Measurements from ENCODE around the gene CRTAC1. TPM values are rescaled to one million over a fixed set of nuclear protein-coding genes. Genes with fewer than 3 reads are reported as not detected.

The CRTAC1 gene
- total RNA-seq, 2 donors from 2014 or later, result 9.6 to 19.3 TPM

DNA sequence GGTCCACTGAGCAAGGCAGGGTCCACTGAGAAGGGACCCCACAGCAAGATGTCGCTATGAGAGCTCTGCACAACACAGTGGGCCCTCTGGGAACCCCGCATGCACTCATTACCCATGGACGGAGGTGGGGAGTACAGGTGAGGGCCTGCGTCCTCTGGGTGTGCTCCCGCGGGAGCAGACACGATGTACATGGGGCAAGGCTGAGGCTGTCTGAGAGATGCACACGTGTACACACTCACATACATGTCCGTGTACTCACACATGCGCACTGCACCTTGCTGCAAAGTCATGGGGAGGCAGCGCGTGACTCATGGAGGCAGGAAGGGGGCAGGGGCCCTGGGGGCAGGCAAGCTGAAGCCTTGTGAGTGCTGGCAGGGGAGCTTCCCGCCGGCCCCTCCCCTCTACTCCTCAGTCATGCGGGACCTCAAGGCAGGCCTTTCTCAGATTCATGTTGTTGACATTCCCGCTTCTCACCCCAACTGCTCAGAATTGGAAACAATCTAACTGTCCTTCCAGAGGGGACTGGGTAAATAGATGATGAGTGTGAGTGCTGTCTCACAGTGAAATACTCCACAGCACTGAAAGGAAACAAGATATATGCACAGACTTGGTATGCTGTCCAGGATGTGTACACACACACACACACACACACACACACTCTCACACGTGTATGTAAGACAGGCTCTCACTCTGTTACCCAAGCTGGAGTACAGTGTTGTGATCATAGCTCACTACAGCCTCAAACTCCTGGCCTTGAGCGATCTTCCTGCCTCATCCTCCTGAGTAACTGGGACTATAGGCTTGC lies 140.8 kb downstream of the CRTAC1 start:
- peak in 1 of 2 donors; percentile 26 for ATAC-seq
- DNase-seq, result no peak
- intact Hi-C loops (cut with DNase I), result no loop called here

DNA sequence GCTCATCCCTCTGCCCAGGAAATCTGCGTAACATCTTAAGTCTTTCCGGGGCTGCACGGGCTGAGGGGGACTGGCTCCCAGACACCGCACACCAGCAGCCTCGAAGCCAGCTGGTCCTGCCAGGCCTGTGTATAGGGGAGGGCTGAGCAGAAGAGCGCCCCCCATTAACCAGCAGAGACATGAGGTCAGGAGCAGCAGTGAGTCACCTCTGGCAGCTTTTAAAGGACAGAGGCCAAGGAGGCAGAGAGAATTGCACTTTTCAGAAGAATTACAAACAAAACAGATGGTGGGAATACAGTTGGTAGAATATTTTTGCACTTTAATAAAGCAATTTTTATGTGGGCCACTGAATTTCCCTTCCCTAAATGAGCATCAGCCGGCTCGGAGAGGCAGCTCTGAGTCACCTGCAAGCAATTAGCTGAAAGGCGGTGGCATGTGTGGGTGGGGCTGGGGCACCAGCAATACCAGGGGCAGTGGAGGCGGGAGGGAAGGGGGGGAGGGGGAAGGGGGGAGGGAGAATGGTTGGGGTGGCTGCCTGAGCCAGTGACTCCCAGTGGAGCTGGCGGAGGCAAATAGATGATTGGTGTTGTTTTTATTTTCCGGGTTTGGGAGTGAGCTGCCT lies 141.7 kb downstream of the CRTAC1 start:
- DNase-seq (no peak), ATAC-seq (peak in 1 of 2 donors; percentile 42)
- intact Hi-C loops (cut with DNase I), result no loop called here

DNA sequence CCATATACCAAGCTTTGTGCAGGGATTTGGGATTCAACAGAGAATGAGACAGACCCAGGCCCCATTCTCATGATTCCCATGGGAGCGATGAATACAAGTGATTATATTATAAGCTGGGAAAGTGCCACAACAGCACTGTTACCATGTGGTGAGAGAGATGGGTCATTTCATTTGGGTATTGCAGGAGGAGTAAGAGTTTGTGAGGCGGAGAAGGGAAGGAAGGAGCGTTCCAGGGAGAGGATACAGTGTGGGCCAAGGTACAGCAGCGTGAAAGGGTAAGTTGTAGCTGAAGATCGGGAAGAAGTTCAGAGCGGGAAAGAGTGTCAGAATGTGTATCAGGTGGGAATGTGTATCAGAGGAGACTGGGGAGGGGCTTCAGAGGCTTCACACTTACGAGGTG lies 142.3 kb downstream of the CRTAC1 start:
- DNase-seq (no peak), ATAC-seq (no peak)
- intact Hi-C loops (cut with DNase I), result no loop called here

DNA sequence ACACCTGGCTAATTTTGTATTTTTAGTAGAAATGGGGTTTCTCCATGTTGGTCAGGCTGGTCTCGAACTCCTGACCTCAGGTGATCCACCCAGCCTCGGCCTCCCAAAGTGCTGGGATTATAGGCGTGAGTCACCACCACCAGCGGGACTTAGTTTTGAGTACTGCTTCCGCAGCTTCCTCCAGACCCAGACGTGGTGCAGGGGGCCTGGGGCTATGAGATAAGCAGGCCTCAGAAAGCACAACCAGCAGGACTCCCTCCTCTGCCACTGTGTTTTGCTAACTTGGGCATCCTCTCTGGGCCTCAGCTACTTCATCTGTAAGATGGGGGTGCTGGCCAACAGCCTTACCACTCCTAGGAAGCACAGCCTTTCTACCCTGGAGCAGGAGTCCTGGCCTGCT lies 143.0 kb downstream of the CRTAC1 start:
- intact Hi-C loops (cut with DNase I), result no loop called here
- ATAC-seq (no peak), DNase-seq (no peak)

DNA sequence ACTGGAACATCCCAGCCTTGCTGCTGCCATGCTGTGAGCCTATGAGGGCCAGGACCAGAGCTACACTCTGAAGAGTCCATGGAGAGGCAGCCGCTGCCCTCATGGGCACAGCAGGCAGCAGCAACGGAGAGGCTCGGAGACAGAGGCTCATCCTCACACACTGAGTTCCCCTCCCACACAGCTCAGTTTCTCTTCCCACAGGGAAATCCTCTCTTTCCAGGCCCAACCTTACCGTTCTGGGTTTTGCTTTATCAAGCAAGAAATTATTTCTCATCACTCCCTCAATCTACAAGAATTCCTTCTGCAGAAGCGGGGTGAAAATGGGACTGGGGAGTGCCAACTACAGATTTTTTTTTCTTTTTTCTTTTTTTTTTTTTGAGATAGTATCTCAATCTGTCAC lies 144.1 kb downstream of the CRTAC1 start:
- DNase-seq (no peak), ATAC-seq (no peak)
- intact Hi-C loops (cut with DNase I), result no loop called here

DNA sequence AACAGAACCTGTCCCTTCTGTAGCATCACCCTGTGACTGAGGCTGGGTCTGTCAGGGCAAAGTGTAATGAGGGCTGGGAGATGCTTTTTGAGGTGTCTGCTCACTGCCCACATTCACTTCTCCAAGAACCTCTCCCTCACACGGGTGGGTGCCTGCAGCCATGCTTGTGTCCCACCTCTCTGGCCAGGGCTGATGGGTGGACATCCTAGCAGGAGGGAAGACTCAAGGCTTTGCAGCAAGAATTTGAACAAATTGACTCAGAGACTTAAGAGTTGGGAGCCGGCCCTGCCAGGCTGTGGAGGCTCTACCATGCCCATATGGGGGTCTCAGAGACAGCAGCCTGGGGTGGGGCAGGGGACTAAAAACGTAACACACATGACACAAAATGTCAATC lies 147.3 kb downstream of the CRTAC1 start:
- intact Hi-C loops (cut with DNase I), result no loop called here
- DNase-seq (no peak), ATAC-seq (no peak)

DNA sequence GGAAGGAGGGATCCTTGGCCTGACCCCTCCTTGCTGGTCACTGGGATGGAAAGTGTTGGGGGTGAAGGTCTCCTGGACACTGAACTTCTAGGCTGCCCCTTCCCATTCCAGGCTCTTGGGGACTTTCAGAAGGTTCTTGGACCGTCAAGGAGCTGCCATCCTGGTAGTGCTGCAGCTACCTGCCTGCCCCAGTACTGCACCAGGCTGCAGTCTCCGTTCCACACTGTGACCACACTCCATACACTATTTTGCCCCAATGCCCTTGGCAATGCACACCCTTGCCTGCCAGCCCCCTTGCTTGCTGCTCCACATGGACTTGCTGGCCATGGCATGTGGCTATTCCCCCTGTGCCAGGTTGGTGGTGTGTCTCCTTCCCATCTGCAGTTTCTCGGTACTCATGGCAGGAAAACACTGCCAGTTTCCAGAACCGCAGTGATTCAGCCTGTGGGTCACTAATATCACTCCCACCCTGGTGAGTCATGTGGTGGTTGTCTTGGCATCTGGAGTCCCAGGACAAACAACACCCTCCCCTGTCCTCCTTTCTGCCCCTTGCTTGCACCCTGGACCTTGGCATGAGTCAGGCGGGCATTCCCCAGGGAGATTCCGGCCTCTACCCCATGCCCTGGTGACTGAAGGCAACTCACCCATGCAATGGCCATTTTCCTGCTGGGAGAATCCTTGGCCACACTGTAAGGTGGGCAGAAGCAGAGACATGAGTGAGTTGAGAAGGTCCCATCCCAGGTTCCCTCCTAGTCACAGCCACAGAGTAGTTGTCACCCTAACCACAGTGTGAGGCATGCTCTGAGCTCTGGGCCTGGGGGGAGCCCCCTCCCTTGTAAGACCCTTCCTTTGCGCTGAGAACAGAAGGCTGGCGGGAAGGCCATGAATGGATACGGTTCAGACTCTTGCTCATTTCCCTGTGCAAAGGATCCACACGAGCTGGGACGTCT lies 148.0 kb downstream of the CRTAC1 start:
- DNase-seq (peak; percentile 41), ATAC-seq (peak in 1 of 2 donors; percentile 87)
- intact Hi-C loops (cut with DNase I), result no loop called here

DNA sequence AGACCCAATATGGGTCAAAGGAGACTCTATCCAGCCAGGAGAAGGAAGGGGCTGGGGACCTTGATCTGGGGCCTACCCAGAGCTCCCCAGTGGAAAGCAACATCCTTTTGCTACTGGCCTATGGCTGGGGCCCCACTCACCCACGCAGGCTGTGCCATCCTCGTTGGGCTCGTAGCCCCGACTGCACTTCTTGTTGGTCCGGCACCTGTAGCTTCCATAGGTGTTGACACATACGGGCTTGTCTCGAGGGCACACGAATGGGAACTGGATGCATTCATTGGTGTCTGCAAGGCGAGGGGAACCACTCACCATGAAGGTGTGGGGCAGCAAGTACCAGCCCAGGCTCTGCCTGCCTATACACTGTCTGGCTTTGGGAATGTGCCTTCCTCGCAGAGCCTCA lies 150.3 kb downstream of the CRTAC1 start:
- no peak for DNase-seq
- ATAC-seq, result no peak
- intact Hi-C loops (cut with DNase I), result no loop called here

DNA sequence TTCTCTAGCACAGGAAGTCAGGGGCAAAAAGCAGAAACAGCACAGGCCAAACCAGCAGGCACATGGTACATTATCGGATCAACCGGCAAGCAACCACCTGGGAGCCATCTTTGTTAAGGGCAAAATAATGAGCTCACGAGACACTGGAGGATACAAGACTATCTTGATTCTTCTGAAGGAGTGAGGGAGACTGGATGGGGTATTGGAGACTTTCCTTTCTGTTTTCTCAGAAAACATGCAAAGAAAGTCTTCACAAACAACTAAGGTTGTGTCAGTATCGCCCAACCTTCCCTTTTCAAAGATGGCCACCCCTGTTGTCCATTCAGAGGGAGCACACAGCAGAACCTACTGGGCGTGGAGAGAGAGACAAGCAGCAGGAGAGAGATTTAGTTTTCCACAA lies 151.2 kb downstream of the CRTAC1 start:
- ATAC-seq (no peak), DNase-seq (no peak)
- intact Hi-C loops (cut with DNase I), result no loop called here

DNA sequence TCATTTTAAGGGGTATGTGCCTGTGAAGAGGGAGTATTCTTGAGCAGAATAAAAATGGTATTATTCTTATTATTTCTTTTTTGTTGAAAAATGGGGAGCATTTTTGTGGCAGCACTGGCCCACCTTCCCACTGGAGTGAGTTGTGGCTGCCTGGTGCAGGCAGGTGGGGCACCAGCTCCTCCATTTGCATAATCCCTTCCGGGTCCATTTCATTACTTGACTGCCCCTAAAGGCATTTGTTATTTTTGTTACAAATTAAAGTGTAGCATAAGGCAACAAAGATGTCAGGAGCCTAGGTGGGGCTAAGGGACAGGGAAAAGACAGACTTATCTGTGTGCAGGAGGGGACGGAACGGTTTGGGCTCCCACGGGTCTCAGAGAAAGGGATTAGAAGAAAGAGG lies 154.0 kb downstream of the CRTAC1 start:
- DNase-seq, result no peak
- intact Hi-C loops (cut with DNase I), result no loop called here
- no peak for ATAC-seq

DNA sequence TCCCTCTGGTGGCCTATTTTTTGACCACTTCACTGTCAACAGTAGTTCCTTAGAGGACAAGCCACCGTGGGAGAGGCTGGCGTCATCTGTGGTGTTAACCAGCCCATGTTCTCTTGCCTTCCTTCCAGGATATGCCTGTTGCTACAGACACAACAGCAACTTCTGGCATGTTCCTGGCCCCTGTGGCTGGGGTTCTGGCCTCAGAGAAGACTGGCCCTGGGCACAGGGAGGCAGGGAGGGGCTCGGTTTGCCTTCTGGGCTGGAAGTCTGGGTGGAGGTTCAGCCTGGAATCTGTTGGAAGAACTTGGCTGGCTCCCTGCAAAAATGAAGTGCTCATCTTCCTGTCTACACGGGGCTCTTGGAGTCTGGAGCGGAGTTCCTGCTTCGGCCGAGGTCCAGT lies 155.0 kb downstream of the CRTAC1 start:
- ATAC-seq, result peak; percentile 15 to 70
- intact Hi-C loops (cut with DNase I), result no loop called here
- peak; percentile 84 for DNase-seq

DNA sequence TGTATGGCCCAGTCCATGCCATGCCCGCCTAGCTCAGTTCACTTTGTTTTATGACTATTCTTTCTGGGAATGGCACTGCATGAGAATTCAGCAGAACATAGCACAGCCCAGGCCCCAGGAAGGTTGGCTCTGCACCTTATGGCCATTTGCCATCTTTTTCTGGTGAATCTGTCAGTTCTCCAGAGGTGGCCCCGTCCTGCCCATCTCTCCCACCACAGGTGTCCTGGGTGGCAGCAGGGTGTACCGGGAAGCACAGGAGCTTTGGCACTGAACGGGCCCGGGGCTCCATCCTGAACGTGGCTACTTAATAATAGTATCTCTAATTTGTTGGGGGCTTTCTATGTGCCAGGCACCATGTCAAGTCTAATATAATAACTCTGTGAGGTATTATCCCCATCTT lies 156.1 kb downstream of the CRTAC1 start:
- no peak for DNase-seq
- intact Hi-C loops (cut with DNase I), result no loop called here
- ATAC-seq, result no peak

DNA sequence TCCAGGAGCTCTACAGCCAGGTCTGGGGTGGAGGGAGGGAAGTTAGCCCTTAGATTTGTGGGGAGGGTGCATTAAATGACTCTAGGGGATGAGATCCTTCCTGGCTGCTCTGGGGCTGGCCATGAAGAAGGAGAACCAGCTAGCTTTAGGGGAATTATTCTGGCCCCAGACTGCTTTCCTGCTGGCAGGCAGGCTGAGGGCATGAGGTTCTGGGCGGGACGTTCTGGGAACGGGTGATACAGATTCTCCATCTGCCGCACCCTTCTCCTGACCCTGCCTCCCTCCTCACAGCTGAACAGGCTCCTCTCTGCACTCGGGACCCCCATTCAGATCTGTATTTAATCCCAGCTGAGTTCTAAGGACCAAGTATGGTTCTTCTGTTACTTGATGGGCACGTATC lies 156.9 kb downstream of the CRTAC1 start:
- DNase-seq (peak; percentile 66), ATAC-seq (peak in 1 of 2 donors; percentile 5)
- intact Hi-C loops (cut with DNase I), result no loop called here

DNA sequence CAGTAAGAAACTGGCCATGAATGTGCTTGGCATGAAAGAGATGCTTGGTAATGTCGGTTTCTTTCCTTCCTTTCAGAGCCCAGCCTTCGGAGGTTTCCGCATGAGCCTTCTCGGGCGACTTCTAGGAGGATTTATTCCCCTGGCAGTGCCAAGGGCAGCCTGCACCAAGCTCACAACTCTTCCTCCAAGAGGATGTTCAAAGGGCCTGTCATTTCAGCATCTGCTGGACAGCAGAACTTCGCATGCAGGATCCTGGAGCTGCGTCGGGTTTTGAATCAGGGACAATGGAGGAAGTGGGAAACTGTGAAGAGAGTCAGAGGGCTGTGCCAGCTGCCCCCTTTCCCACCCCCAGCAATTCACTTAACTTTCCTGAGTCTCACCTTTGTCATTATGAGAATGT lies 159.4 kb downstream of the CRTAC1 start:
- no peak for DNase-seq
- intact Hi-C loops (cut with DNase I), result loop anchor here in 1 of 2 donors (2.0 kb wide), 1 partner anchor 112 kb away; no protein-coding TSS in a partner anchor

DNA sequence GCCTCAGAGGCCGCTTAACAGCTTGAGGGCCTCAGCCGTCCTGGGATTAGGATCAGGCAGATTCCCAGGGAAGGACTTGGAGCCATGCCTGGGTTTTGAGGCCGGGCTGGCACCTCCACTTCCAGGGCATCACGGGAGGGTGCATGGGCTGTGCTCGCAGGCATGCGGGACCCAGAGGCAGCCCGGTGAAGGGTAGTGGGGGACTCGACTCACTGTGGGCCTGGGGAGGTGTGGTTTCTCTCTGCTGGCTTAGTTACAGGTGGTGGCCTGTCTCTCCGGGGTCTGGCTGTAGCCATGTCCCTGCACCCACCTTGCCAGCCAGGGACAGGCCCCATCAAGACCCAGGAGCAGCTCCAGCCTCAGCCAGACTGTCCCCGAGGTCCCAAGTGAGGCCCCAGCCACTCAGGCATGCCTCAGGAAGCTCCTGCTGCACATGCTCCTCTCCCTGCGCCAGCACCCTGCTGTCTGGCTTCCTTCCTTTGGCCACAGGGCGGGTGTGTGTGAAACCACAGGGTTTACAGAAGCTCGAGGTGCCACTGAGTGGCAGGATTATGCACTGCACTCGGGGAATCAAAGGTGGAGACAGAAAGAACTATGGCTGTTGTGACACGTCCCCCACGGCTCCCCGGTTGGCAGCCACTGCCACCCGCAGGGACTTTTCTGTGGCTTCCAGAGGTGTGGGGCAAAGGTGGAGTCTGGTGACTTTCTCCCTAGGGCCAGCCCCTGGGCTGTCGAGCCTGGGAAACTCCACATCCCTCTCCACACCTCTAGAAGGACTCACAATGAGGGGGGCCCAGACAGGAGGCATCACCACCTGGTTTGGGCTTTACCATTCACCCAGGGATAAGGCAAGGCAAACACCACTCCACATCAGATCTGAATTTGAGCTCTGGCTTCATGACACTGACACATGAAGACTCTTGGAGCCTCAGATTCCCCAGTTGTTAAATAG lies 161.1 kb downstream of the CRTAC1 start:
- intact Hi-C loops (cut with DNase I), result loop anchor here (2.0 to 10.0 kb wide), 4 partner anchors 77 to 115 kb away; no protein-coding TSS in a partner anchor
- DNase-seq (peak; percentile 89), ATAC-seq (peak; percentile 94 to 96)

More for the DNA sequence above, 159.4 kb downstream of the CRTAC1 start:
- no peak for ATAC-seq

DNA sequence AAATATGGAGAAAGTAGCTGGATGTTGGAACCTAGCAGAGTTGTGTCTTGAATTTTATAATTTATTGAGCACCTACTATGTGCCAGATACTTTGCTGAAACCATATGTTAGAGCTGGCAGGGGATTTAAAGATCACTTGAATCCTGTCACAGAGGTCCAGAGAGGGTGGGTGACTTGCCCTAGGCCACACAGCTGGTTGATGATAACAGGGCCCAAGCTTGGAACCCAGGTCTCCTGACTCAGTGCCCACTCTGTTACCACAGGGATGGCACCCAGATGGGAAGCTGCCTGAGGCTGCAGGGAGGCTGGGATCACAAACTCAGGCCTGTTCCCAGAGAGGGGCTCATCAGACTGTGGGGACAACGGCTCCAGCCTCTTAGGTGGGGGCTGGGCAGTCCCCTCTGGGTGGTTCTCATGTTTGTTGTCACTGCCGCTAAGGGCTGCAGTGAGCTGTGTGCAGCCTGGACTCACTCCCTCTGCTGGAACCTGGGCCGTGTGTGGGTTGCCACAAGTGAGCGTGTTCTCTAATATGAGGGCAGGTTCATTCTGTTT lies 162.2 kb downstream of the CRTAC1 start:
- peak in 1 of 2 donors; percentile 6 for ATAC-seq
- DNase-seq, result no peak
- intact Hi-C loops (cut with DNase I), result loop anchor here (2.0 to 10.0 kb wide), 3 partner anchors 75 to 113 kb away; no protein-coding TSS in a partner anchor

DNA sequence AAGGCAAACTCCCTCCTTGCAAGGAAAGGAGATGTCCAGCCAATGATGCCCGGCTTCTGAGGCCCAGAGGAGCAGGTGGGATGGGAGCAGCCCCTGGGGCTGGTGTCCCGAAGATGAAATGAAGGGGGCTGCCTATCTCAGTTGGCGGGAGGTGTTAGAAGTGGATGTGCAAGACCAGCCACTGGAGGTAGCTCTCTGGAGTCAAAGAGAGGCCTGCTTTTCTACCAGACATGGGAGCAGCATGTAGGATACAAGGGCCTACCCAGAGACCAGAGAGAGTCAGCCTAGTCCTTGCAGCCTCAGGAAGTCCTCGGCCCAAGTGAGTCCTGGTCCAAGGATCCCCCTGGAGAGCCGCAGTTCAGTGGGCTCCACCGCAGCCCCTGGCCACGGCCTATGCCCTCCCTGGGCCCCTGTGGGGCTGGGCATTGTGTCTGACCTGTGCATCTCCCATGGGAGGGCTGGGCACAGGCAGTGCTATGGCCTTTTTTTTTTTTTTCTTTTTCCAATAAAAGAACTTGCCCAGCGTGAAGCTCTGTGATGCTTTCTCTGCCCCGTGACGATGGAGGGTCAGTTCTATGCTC lies 163.1 kb downstream of the CRTAC1 start:
- DNase-seq (no peak), ATAC-seq (no peak)
- intact Hi-C loops (cut with DNase I), result loop anchor here in 1 of 2 donors (5.0 to 10.0 kb wide), 2 partner anchors 75 to 113 kb away; no protein-coding TSS in a partner anchor
